Mononuclear cell (primary cell): ENCODE measurements around the gene NRDC. TPM values are rescaled to one million over a fixed set of nuclear protein-coding genes. Genes with fewer than 3 reads are reported as not detected.
"Not testable (repeated sequence)": the region's sequence is repeated elsewhere in the genome, so short reads cannot be mapped to it uniquely, and the experiment has no call there.

Experiments
- H3K27me3 ChIP-seq: 2 replicates; pipeline ENCODE4 v1.6.0; 2011; ENCODE audit warnings: low read length, control low read depth; ENCODE audit not compliant: insufficient read depth
- H3K4me1 ChIP-seq: 2 replicates; pipeline ENCODE4 v1.5.1; 2011; ENCODE audit warnings: mild to moderate bottlenecking, low read length, control low read depth; ENCODE audit not compliant: insufficient read depth
- H3K4me3 ChIP-seq: 2 replicates; pipeline ENCODE4 v1.5.1; 2011; ENCODE audit warnings: mild to moderate bottlenecking, low read length, moderate library complexity
- H3K9me3 ChIP-seq: 2 replicates; pipeline ENCODE4 v1.5.1; 2011; ENCODE audit warnings: low read depth, mild to moderate bottlenecking, control low read depth, low read length
- total RNA-seq: library from RNA; depleted of rRNA; stranded (reverse); fragments of >200 nt; gene quantifications from one replicate; pipeline ENCODE4 v1.2.3, GENCODE V29; 2012

The NRDC gene
- total RNA-seq, 1 donor, result 36.2 TPM

DNA sequence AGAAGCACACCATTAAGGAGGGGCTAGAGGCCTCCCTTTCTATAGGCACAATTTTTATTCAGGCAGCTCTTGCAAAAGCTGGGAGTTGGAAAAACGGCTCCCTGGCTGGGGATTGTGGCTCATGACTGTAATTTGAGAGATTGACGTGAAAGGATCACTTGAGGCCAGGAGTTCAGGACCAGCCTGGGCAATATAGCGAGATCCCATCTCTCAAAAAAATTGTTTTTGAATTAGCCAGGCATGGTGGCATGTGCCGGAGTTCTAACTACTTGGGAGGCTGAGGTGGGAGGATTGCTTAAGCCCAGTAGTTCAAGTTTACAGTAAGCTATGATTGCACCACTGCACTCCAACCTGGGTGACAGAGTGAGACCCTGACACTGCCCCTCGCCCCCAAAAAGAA lies 23.9 kb upstream of the NRDC start:
- Histone ChIP-seq H3K27me3 (peaks cover 8% of the 10 kb centered on the region), H3K9me3 (no peaks in the 10 kb centered on the region), H3K4me3 (no peak overlapping the region), H3K4me1 (no peaks in the 10 kb centered on the region)

DNA sequence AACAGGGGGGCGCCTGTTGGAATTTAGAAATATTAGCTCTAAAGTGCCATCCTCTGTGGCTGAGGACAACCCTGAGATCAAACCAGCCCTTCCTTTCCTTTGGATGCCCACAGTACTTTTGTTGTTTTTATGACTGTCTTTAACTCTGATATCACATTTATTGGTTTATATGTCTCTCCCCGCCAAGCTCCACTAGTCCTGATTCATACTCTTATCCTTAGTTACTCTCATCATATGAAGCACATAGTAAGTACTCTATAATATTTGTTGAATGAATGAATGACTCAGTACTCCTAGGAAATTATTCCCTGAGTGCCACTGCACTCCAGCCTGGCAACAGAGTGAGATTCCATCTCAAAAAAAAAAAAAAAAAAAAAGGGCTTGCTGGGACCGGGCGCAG lies 22.6 kb upstream of the NRDC start:
- peaks cover 13% of the 10 kb centered on the region for H3K27me3 ChIP-seq
- H3K4me3 ChIP-seq, result no peak overlapping the region
- H3K4me1 ChIP-seq, result no peaks in the 10 kb centered on the region
- no peaks in the 10 kb centered on the region for H3K9me3 ChIP-seq

DNA sequence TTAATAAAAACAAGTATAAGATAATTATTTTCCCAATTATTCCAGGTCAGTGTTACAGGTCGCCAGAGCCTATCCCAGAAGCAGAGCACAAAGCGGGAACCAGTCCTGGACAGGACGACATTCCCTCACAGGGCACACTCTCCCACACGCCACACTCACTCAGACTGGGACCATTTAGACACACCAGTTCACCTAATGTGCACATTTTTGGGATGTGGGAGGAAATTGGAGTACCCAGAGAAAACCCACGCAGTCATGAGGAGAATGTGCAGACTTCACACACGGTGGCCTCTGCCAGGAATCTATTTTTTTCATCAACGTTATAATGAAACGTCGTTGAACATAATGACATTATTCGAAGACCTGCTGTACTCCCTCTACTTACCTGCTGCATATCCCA lies 20.5 kb upstream of the NRDC start:
- Histone ChIP-seq H3K4me1 (no peaks in the 10 kb centered on the region), H3K27me3 (peaks cover 20% of the 10 kb centered on the region), H3K9me3 (no peaks in the 10 kb centered on the region), H3K4me3 (no peak overlapping the region)

DNA sequence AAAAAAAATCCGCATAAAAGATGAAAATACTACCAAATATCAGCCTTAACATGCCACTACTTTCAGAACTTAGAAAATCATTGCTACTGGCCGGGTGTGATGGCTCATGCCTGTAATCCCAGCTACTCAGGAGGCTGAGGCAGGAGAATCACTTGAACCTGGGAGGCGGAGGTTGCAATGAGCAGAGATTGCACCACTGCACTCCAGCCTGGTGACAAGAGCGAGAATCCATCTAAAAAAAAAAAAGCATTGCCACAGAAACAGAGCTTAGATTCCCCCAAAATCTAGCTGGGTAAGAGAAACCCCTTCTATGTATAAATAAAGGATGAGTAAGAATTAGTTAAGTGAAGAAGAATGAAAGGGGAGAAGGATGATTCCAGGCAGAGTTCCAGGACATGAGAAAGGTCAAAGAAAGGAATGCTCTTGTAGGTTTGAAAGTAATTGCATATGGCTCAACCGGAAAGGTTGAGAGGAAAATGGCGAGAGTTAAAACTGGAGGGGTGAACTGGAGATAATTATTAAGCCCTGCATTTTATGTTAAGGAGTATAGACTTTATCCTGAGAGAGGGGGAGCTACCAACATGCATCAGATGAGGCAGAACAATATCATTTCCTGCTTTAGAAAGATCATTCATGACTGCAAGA lies 19.7 kb upstream of the NRDC start:
- H3K4me1 ChIP-seq, result no peaks in the 10 kb centered on the region

DNA sequence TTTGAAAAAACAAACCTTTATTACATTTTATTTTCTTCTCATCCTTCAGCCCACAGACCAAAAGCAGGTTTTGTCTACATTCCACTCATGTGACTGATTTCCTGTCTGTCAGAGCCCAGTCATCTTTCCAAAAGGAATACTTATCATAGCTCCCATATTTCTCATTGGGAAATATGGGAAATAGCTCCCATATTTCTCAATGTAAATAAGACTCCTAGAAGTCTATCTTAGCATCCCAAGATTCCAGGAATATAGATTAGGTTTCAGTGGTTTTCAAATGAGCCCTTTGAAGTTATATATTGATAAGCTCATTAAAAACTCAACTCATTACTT lies 19.1 kb upstream of the NRDC start:
- Histone ChIP-seq H3K27me3 (peaks cover 25% of the 10 kb centered on the region), H3K9me3 (no peaks in the 10 kb centered on the region), H3K4me1 (no peaks in the 10 kb centered on the region), H3K4me3 (no peak overlapping the region)

More for the DNA sequence above, 19.7 kb upstream of the NRDC start:
- Histone ChIP-seq H3K4me3 (no peak overlapping the region), H3K27me3 (peaks cover 20% of the 10 kb centered on the region), H3K9me3 (no peaks in the 10 kb centered on the region)

DNA sequence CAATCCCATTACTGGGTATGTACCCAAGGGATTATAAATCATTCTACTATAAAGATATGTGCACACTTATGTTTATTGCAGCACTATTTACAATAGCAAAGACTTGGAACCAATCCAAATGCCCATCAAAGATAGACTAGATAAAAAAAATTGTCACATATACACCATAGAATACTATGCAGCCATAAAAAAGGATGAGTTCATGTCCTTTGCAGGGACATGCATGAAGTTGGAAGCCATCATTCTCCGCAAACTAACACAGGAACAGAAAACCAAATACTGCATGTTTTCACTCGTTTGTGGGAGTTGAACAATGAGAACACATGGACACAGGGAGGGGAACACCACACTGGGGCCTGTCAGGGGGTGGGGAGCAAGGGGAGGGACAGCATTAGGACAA lies 16.2 kb upstream of the NRDC start:
- not testable (repeated sequence) for H3K4me3 ChIP-seq, H3K9me3 ChIP-seq
- H3K27me3 ChIP-seq, result peaks cover 40% of the 10 kb centered on the region

DNA sequence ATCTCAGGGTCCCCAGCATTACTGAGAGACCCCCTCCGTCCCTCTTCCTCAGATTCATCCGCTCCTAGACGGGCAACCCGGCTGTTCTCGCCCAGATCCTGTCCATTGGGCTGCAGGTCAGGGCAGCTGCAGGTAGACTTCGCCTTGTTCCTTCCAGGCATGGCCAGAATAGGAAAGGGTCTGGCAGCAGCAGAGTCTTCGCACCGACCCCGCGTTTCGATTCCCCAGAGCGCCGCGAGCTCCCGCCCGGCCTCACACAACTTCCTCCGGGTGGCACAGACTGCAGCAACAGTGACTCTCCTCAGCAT lies 265 bp downstream of the NRDC start:
- no peaks in the 10 kb centered on the region for H3K27me3 ChIP-seq
- peaks cover 36% of the 10 kb centered on the region for H3K4me1 ChIP-seq
- H3K9me3 ChIP-seq, result no peaks in the 10 kb centered on the region
- H3K4me3 ChIP-seq, result peak overlapping the region; percentile 99

More for the DNA sequence above, 16.2 kb upstream of the NRDC start:
- H3K4me1 ChIP-seq, result not testable (repeated sequence)

DNA sequence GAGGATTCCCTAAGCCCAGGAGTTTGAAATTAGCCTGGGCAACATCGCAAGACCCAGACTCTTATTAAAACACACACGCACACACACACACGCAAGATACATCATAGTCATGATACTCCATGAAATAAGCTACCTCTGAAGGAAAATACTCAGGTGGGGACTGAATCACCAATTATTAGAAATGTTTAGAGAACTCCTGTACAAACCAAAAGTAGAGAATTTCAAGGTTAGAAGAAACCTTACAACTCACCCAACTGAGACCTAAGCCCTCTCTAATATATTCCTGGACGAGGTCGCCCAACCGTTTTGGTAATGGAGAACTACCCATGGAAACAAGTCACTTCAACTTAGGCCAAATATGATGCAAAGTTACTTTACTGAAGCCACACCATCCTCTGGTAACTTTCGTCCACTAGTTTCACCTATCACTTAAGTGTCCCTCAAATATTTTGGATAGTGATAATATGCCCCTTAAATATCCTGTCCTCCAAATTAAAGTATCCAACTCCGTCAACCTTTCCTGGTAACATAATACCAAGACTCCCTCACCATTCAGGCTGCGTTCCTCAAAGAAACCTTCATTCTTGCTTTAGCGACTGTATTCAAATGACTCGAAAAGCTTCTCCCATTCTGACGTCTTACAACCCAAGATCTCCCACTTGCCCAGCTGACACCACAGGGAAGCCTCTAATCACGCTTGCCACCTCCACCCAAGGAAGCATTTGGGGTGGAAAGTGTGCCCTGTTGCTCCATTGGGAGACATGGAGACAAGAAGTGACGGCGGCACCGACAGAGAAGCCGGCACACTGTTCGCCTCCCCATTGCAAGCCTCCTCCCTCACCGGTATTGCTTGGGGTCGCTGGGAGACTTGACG lies 856 bp downstream of the NRDC start:
- Histone ChIP-seq H3K9me3 (no peaks in the 10 kb centered on the region), H3K27me3 (no peaks in the 10 kb centered on the region), H3K4me1 (peaks cover 36% of the 10 kb centered on the region), H3K4me3 (peak overlapping the region; percentile 99)

DNA sequence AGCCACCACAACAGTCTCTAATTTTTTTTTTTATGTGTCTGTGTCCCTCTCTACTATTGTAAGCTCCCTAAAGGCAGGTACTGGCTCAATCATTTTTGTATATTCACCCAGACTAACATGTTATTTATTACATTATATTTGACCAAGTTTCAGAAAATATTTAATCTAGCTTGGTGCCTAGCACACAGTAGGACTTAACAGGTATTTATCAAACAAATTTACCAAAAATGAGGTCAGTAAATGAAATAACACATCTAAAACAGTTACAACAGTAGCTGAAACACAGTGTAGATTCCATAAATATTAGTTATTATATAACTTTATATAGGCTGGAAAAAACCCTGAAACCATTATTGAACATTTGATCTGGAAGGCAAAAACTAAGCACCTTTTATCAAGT lies 2.7 kb downstream of the NRDC start:
- no peaks in the 10 kb centered on the region for H3K27me3 ChIP-seq
- no peak overlapping the region for H3K4me3 ChIP-seq
- H3K9me3 ChIP-seq, result no peaks in the 10 kb centered on the region
- peaks cover 42% of the 10 kb centered on the region for H3K4me1 ChIP-seq

DNA sequence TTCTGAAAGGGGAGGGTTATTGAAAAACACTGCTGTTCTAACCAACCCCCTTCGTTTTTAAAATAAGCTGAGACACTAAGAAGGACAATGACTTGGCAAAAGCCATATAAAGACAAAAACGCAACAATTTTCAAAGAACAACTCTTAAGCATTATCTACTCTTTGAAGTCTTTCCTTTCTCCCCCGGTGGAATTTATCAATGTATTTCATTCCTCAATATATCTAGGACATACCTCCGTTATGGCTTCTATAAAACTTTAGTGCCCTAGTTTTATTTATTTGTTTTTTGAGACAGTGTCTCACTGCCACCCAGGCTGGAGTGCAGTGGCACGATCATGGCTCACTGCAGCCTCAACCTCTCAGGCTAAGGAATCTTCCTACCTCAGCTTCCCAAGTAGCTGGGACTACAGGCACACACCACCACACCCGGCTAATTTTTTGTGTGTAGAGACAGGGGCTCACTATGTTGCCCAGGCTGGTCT lies 3.2 kb downstream of the NRDC start:
- Histone ChIP-seq H3K4me1 (peaks cover 42% of the 10 kb centered on the region), H3K4me3 (no peak overlapping the region), H3K9me3 (no peaks in the 10 kb centered on the region), H3K27me3 (no peaks in the 10 kb centered on the region)

DNA sequence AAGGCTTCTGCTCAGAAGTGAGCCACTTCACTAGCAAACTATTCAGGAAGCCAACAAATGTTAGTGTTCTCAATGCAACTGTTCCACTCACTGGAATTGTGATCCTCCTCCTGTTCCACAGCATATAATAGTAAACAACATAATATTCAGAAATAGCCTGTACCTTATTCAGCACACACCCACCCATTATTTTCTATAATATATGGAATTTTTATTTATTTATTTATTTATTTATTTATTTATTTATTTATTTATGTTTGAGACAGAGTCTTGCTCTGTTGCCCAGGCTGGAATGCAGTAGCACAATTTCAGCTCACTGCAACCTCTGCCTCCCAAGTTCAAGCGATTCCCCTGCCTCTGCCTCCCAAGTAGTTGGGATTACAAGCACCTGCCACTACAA lies 5.3 kb downstream of the NRDC start:
- not testable (repeated sequence) for H3K27me3 ChIP-seq, H3K4me3 ChIP-seq, H3K9me3 ChIP-seq
- peaks cover 36% of the 10 kb centered on the region for H3K4me1 ChIP-seq

DNA sequence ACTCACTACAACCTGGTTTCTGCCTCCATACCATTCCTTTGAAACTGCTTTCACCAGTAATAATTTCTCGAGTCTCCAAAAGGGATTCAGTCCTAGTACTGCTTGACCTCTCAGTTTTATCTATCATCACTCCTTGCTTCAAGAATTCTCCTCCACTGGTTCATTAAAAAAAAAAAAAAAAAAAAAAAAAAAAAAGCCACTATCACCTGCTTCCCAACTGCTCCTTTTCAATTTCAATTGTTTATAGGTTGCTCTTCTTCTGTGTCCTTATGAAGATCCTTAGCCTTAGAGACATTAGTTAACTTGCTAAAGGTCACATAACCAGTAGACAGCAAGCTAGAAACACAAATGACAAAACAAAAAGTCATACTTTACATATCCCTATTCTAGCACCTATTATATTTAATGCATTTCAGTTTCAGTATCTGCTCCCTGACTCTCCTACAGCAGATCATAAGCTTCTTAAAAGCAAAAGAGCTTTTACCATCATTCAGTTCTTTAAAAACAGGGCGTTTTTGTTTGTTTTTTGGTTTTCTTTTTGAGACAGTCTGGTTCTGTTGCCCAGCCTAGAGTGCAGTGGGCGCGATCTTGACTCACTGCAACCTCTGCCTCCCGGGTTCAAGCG lies 7.1 kb downstream of the NRDC start:
- peaks cover 21% of the 10 kb centered on the region for H3K4me1 ChIP-seq
- no peaks in the 10 kb centered on the region for H3K27me3 ChIP-seq
- H3K9me3 ChIP-seq, result no peaks in the 10 kb centered on the region
- no peak overlapping the region for H3K4me3 ChIP-seq

DNA sequence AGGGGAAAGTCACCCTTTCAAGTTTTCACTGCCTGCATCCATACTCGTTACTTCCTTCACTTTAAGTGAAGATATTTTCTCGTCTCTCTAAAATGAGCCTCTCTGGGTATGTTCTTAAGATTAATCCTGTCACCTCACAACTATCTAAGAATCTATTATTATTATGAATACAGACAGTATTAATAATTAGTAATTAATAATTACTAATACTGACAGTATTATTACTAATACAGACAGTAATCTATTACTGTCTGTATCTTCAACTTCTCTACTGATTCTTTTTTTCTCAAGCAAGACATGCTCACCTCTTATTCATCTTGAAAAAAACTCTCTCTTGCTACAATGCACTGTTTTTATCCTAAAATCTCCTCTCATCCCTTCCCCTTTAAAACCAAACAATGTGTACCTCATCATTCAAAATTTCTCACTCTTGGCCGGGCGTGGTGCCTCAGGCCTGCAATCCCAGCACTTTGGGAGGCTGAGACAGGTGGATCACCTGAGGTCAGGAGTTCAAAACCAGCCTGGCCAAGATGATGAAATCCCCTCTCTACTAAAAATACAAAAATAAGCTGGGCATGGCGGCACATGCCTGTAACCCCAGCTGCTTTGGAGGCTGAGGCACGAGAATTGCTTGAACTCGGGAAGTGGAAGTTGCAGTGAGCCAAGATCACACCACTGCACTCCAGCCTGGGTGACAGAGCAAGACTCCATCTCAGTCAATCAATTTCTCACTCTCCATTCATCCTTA lies 7.8 kb downstream of the NRDC start:
- no peak overlapping the region for H3K4me3 ChIP-seq
- no peaks in the 10 kb centered on the region for H3K9me3 ChIP-seq
- peaks cover 16% of the 10 kb centered on the region for H3K4me1 ChIP-seq
- no peaks in the 10 kb centered on the region for H3K27me3 ChIP-seq

DNA sequence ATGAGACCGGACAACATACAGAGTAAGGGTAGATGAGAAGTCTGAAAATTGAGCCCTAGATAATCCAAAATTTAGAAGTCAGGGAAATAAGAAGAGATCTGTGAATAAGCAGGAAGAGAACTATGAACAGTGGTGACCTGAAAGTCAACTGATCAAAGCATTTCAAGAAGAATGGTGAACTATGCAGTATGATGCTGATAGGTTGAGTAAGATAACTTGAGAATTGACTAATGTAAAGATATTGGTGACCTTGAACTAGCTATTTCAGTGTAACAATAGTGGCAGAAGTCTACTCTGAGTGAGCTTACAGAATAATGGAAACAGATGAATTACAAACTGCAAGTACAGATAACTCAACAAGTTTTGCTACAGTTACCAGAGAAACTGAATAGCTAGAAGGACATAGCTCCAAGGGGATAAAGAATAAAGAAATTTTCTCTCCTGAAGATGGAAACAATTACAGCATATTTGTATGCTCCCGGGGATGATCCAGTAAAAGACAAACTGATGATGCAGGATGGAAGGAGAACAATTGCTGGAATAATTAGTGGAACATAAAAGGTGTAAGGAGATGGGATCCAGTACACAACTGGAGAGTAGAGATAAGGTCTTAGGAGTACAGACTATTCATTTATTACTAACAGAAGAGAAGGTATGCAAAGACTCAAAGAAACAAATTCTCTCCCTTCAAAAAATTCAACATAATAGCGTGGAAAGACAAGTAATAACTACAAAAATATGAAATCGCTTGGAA lies 10.9 kb downstream of the NRDC start:
- Histone ChIP-seq H3K4me3 (no peak overlapping the region), H3K4me1 (peaks cover 19% of the 10 kb centered on the region), H3K9me3 (no peaks in the 10 kb centered on the region), H3K27me3 (no peaks in the 10 kb centered on the region)
